SK-N-SH (cell line): ENCODE data around the gene SEC14L5. TPM values are rescaled to one million over a fixed set of nuclear protein-coding genes. Genes with fewer than 3 reads are reported as not detected.

Experiments
- CTCF ChIA-PET: fragments of 300-600, 350-600 bp; formaldehyde crosslinking; extraction: SDS; loops from one replicate; lab custom pipeline; 2021; lab: Yijun Ruan, JAX
- POLR2A ChIA-PET: fragments of 350-600 bp; sonication (Branson Sonifier 250); formaldehyde crosslinking; extraction: SDS; loops from one replicate; lab custom pipeline; 2020; ENCODE audit warnings: antibody characterized with exemption, inconsistent platforms; lab: Yijun Ruan, JAX
- DNase-seq: peaks from one replicate; pipeline ENCODE4 v3.0.0; 2012
- H2AFZ ChIP-seq: fragments of 200-600 bp; sonication (generic); 2 replicates; pipeline ENCODE4 v1.8.1; 2016; ENCODE audit warnings: antibody characterized with exemption, mild to moderate bottlenecking, low read depth
- H3F3A ChIP-seq: fragments of 200-600 bp; sonication (generic); replicated peaks from 2 replicates; pipeline ENCODE3; 2016; ENCODE audit warnings: antibody characterized with exemption, mild to moderate bottlenecking; ENCODE audit not compliant: insufficient read depth
- H3K27ac ChIP-seq, 2 experiments: fragments of 200-500 bp in 1 of 2; fragments of 200-600 bp in 1 of 2; sonication (Bioruptor generic) in 1 of 2; sonication (generic), shearing (Covaris generic) in 1 of 2; 2 replicates each; pipeline versions ENCODE4 v1.5.1 to v1.6.1; 2014 to 2016; ENCODE audit warnings: low read depth in 2 of 2, inconsistent platforms in 1 of 2, low read length in 1 of 2, mild to moderate bottlenecking in 1 of 2, mixed read lengths in 1 of 2
- H3K27me3 ChIP-seq: fragments of 200-600 bp; sonication (generic), shearing (Covaris generic); 2 replicates; pipeline ENCODE4 v1.6.1; 2016; ENCODE audit warnings: mixed run types; ENCODE audit not compliant: insufficient read depth
- H3K36me3 ChIP-seq, 2 experiments: fragments of 200-500 bp in 1 of 2; fragments of 200-600 bp in 1 of 2; sonication (Bioruptor generic) in 1 of 2; sonication (generic) in 1 of 2; replicated peaks in 1 of 2; 2 replicates each; pipeline versions ENCODE3 to v1.5.1; 2014 to 2016; ENCODE audit warnings: low read length in 1 of 2, mild to moderate bottlenecking in 1 of 2; ENCODE audit not compliant: insufficient read depth in 2 of 2, control insufficient read depth in 1 of 2
- H3K4me1 ChIP-seq, 2 experiments: fragments of 200-500 bp in 1 of 2; fragments of 200-600 bp in 1 of 2; sonication (Bioruptor generic) in 1 of 2; sonication (generic), shearing (Covaris generic) in 1 of 2; 2 replicates each; pipeline versions ENCODE4 v1.5.1 to v1.6.1; 2014 to 2016; ENCODE audit warnings: low read depth in 1 of 2, low read length in 1 of 2, mixed run types in 1 of 2; ENCODE audit not compliant: insufficient read depth in 2 of 2, control insufficient read depth in 1 of 2
- H3K4me2 ChIP-seq: fragments of 200-600 bp; sonication (generic), shearing (Covaris generic); 2 replicates; pipeline ENCODE4 v1.6.1; 2017; ENCODE audit warnings: mixed run types
- H3K4me3 ChIP-seq, 2 experiments: fragments of 200-500 bp in 1 of 2; fragments of 200-600 bp in 1 of 2; sonication (Bioruptor generic) in 1 of 2; sonication (generic), shearing (Covaris generic) in 1 of 2; 2 replicates each; pipeline versions ENCODE4 v1.5.1 to v1.8.1; 2014 to 2016; ENCODE audit warnings: low read depth in 2 of 2, inconsistent platforms in 1 of 2, low read length in 1 of 2, mild to moderate bottlenecking in 1 of 2, mixed read lengths in 1 of 2, moderate library complexity in 1 of 2
- H3K79me2 ChIP-seq: fragments of 200-600 bp; sonication (generic); 2 replicates; pipeline ENCODE4 v1.8.1; 2017; ENCODE audit warnings: mild to moderate bottlenecking; ENCODE audit not compliant: insufficient read depth
- H3K9ac ChIP-seq: fragments of 200-600 bp; sonication (generic); 2 replicates; pipeline ENCODE4 v1.6.1; 2017; ENCODE audit warnings: mixed run types
- H3K9me2 ChIP-seq: fragments of 200-600 bp; sonication (generic); 2 replicates; pipeline ENCODE4 v1.6.1; 2017; ENCODE audit warnings: mixed run types
- H3K9me3 ChIP-seq: fragments of 200-600 bp; sonication (generic); 2 replicates; pipeline ENCODE4 v1.6.1; 2017; ENCODE audit warnings: mixed run types, mild to moderate bottlenecking, moderate library complexity
- H4K20me1 ChIP-seq: fragments of 200-600 bp; sonication (generic); 2 replicates; pipeline ENCODE4 v1.6.1; 2017; ENCODE audit warnings: mild to moderate bottlenecking, mixed run types; ENCODE audit not compliant: insufficient read depth
- CHD2 ChIP-seq: fragments of 150-350 bp; IDR thresholded peaks from 2 replicates; pipeline ENCODE4 v1.6.1; 2018; ENCODE audit warnings: low read length; ENCODE audit not compliant: partially characterized antibody
- ELF1 ChIP-seq: IDR thresholded peaks from 2 replicates; pipeline ENCODE4 v1.4.0; 2012
- FOSL2 ChIP-seq: IDR thresholded peaks from 2 replicates; pipeline ENCODE4 v1.4.0; 2012; ENCODE audit warnings: low read depth, mild to moderate bottlenecking, moderate library complexity, borderline replicate concordance
- JUND ChIP-seq: IDR thresholded peaks from 2 replicates; pipeline ENCODE4 v1.4.0; 2012
- NFIC ChIP-seq: IDR thresholded peaks from 2 replicates; pipeline ENCODE4 v1.4.0; 2012; ENCODE audit warnings: borderline replicate concordance
- NRF1 ChIP-seq: IDR thresholded peaks from 2 replicates; pipeline ENCODE4 v1.6.1; 2012; ENCODE audit warnings: low read depth, mild to moderate bottlenecking, low read length
- POLR2AphosphoS5 ChIP-seq: IDR thresholded peaks from 2 replicates; pipeline ENCODE4 v1.6.1; 2012; ENCODE audit warnings: low read depth, low read length
- RAD21 ChIP-seq: IDR thresholded peaks from 2 replicates; pipeline ENCODE4 v1.6.1; 2012; ENCODE audit warnings: mild to moderate bottlenecking, low read length
- RFX5 ChIP-seq: IDR thresholded peaks from 2 replicates; pipeline ENCODE4 v1.6.1; 2012; ENCODE audit warnings: mild to moderate bottlenecking, improper control_type of control experiment, low read length
- TCF12 ChIP-seq: IDR thresholded peaks from 2 replicates; pipeline ENCODE4 v1.4.0; 2012
- TEAD4 ChIP-seq: IDR thresholded peaks from 2 replicates; pipeline ENCODE4 v1.4.0; 2012; ENCODE audit warnings: mild to moderate bottlenecking, borderline replicate concordance; ENCODE audit not compliant: insufficient read depth
- WGBS: methylation state at CpG from one replicate; pipeline ENCODE4 v1.1.6; 2017; ENCODE audit warnings: low lambda C conversion rate; 5-methylcytosine and 5-hydroxymethylcytosine counted together
- polyA plus RNA-seq, 3 experiments: library from polyadenylated mRNA; depleted of rRNA; stranded (reverse); fragments of >200 nt; gene quantifications; 2 replicates each; pipeline ENCODE4 v1.2.3, GENCODE V29; 2012
- TF ChIP-seq, protein P1 (sequence below): fragments of 200-600 bp; sonication (generic); IDR thresholded peaks from 2 replicates; pipeline ENCODE4 v1.6.1; 2017; ENCODE audit warnings: antibody characterized with exemption, mild to moderate bottlenecking, moderate library complexity
- TF ChIP-seq, protein P2 (sequence below): IDR thresholded peaks from 2 replicates; pipeline ENCODE4 v1.4.0; 2012; ENCODE audit warnings: low read depth, borderline replicate concordance
- TF ChIP-seq, protein P3 (sequence below): IDR thresholded peaks from 2 replicates; pipeline ENCODE4; 2012
- TF ChIP-seq, protein P4 (sequence below): fragments of 150-350 bp; IDR thresholded peaks from 2 replicates; pipeline ENCODE4 v1.6.1; 2017; ENCODE audit warnings: antibody characterized with exemption, low read length, low read depth, borderline replicate concordance
- TF ChIP-seq, protein P5 (sequence below): IDR thresholded peaks from 2 replicates; pipeline ENCODE4 v1.4.0; 2012; ENCODE audit warnings: low read depth
- TF ChIP-seq, protein P6 (sequence below): IDR thresholded peaks from 2 replicates; pipeline ENCODE4 v1.6.1; 2012; ENCODE audit warnings: mild to moderate bottlenecking, low read depth, low read length, moderate library complexity

SEC14L5 gene
- polyA plus RNA-seq, 1 of the 3 experiments (the other 2 are of a cell fraction), result 0.08 TPM

DNA sequence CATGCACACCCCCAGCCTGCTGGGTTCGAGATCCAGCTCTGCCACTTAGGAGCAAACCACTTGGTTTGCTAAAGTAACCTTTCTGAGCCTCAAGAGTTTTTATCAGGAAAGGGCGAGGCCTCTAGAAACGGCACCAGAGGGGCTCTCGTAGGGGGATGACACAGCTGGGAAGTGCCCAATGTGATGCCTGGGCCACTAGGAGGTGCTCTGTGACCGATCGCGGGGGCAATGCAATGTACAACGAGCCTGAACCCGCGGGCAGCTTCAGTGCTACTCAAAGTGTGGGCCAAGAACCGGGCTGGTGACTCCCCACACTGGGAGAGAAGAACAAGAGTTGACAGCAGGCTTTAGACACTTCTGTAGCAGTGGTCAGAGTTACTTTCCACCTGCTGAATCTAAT lies 98.2 kb downstream of the SEC14L5 start:
- Histone ChIP-seq H3K27ac (no peak overlapping the region), H3K9me3 (no peaks in the 10 kb centered on the region), H3F3A (no peaks in the 10 kb centered on the region), H3K36me3 (no peaks in the 10 kb centered on the region), H3K4me2 (no peak overlapping the region), H2AFZ (no peak overlapping the region), H3K27me3 (peaks cover 6% of the 10 kb centered on the region), H3K4me1 (no peaks in the 10 kb centered on the region), H3K9ac (no peak overlapping the region), H3K4me3 (no peak overlapping the region; a peak in 1 of 4 replicates), H3K9me2 (no peaks in the 10 kb centered on the region), H3K79me2 (no peaks in the 10 kb centered on the region), H4K20me1 (no peaks in the 10 kb centered on the region)
- TF ChIP-seq CHD2 (no peak), JUND (no peak), RAD21 (peak; percentile 57), TCF12 (no peak), NRF1 (no peak), RFX5 (no peak), FOSL2 (no peak), POLR2AphosphoS5 (no peak), ELF1 (no peak), NFIC (no peak), TEAD4 (no peak)
- TF ChIP-seq, protein P1, sequence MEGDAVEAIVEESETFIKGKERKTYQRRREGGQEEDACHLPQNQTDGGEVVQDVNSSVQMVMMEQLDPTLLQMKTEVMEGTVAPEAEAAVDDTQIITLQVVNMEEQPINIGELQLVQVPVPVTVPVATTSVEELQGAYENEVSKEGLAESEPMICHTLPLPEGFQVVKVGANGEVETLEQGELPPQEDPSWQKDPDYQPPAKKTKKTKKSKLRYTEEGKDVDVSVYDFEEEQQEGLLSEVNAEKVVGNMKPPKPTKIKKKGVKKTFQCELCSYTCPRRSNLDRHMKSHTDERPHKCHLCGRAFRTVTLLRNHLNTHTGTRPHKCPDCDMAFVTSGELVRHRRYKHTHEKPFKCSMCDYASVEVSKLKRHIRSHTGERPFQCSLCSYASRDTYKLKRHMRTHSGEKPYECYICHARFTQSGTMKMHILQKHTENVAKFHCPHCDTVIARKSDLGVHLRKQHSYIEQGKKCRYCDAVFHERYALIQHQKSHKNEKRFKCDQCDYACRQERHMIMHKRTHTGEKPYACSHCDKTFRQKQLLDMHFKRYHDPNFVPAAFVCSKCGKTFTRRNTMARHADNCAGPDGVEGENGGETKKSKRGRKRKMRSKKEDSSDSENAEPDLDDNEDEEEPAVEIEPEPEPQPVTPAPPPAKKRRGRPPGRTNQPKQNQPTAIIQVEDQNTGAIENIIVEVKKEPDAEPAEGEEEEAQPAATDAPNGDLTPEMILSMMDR, result peak; percentile 35
- TF ChIP-seq, protein P2, sequence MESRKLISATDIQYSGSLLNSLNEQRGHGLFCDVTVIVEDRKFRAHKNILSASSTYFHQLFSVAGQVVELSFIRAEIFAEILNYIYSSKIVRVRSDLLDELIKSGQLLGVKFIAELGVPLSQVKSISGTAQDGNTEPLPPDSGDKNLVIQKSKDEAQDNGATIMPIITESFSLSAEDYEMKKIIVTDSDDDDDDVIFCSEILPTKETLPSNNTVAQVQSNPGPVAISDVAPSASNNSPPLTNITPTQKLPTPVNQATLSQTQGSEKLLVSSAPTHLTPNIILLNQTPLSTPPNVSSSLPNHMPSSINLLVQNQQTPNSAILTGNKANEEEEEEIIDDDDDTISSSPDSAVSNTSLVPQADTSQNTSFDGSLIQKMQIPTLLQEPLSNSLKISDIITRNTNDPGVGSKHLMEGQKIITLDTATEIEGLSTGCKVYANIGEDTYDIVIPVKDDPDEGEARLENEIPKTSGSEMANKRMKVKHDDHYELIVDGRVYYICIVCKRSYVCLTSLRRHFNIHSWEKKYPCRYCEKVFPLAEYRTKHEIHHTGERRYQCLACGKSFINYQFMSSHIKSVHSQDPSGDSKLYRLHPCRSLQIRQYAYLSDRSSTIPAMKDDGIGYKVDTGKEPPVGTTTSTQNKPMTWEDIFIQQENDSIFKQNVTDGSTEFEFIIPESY, result no peak
- TF ChIP-seq, protein P3, sequence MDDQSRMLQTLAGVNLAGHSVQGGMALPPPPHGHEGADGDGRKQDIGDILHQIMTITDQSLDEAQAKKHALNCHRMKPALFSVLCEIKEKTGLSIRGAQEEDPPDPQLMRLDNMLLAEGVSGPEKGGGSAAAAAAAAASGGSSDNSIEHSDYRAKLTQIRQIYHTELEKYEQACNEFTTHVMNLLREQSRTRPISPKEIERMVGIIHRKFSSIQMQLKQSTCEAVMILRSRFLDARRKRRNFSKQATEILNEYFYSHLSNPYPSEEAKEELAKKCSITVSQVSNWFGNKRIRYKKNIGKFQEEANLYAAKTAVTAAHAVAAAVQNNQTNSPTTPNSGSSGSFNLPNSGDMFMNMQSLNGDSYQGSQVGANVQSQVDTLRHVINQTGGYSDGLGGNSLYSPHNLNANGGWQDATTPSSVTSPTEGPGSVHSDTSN, result no peak
- TF ChIP-seq, protein P4, sequence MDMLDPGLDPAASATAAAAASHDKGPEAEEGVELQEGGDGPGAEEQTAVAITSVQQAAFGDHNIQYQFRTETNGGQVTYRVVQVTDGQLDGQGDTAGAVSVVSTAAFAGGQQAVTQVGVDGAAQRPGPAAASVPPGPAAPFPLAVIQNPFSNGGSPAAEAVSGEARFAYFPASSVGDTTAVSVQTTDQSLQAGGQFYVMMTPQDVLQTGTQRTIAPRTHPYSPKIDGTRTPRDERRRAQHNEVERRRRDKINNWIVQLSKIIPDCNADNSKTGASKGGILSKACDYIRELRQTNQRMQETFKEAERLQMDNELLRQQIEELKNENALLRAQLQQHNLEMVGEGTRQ, result no peak
- TF ChIP-seq, protein P5, sequence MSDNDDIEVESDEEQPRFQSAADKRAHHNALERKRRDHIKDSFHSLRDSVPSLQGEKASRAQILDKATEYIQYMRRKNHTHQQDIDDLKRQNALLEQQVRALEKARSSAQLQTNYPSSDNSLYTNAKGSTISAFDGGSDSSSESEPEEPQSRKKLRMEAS, result no peak
- TF ChIP-seq, protein P6, sequence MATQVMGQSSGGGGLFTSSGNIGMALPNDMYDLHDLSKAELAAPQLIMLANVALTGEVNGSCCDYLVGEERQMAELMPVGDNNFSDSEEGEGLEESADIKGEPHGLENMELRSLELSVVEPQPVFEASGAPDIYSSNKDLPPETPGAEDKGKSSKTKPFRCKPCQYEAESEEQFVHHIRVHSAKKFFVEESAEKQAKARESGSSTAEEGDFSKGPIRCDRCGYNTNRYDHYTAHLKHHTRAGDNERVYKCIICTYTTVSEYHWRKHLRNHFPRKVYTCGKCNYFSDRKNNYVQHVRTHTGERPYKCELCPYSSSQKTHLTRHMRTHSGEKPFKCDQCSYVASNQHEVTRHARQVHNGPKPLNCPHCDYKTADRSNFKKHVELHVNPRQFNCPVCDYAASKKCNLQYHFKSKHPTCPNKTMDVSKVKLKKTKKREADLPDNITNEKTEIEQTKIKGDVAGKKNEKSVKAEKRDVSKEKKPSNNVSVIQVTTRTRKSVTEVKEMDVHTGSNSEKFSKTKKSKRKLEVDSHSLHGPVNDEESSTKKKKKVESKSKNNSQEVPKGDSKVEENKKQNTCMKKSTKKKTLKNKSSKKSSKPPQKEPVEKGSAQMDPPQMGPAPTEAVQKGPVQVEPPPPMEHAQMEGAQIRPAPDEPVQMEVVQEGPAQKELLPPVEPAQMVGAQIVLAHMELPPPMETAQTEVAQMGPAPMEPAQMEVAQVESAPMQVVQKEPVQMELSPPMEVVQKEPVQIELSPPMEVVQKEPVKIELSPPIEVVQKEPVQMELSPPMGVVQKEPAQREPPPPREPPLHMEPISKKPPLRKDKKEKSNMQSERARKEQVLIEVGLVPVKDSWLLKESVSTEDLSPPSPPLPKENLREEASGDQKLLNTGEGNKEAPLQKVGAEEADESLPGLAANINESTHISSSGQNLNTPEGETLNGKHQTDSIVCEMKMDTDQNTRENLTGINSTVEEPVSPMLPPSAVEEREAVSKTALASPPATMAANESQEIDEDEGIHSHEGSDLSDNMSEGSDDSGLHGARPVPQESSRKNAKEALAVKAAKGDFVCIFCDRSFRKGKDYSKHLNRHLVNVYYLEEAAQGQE, result no peak
- CTCF ChIA-PET, result interaction anchor here (0.7 to 2.3 kb wide), 11 partner anchors 8 to 113 kb away, joined by 3 to 13 read pairs (median 3); partner anchors contain the start of genes C16orf89 and NAGPA
- POLR2A ChIA-PET, result interaction anchor here (1.1 kb wide), 1 partner anchor 28 kb away, joined by 3 read pairs; no protein-coding TSS in a partner anchor
- DNase-seq, result peak; percentile 71
- WGBS, result 33% methylated on average over 11 of the region's 11 CpGs
